Endothelial cell of umbilical vein (primary cell): ENCODE results near the gene ZNF827. TPM values are rescaled to one million over a fixed set of nuclear protein-coding genes. Genes with fewer than 3 reads are reported as not detected.

Experiments used
- BruUV-seq: library from RNA; stranded (reverse); fragments of 400-500 nt; replicated peaks from 2 replicates; lab custom pipeline; 2021; lab: Mats Ljungman, UMichigan
- CTCF ChIA-PET: fragments of 300-600, 350-600 bp; sonication (Branson Sonifier 250); formaldehyde crosslinking; loops from one replicate; lab custom pipeline; 2021; ENCODE audit warnings: antibody characterized with exemption, inconsistent platforms; lab: Charles Lee
- POLR2A ChIA-PET: fragments of 300-600, 350-600 bp; sonication (Branson Sonifier 250); formaldehyde crosslinking; loops from one replicate; lab custom pipeline; 2021; ENCODE audit warnings: antibody characterized with exemption, inconsistent platforms; lab: Charles Lee
- DNase-seq: peaks from one replicate; pipeline ENCODE4 v3.0.0-alpha.2; 2011; ENCODE audit warnings: low read depth, low spot score
- FAIRE-seq: peaks from 2 replicates; lab custom pipeline; 2011; peaks lifted over from hg19 to GRCh38; lab: Jason Lieb, UNC
- H2AFZ ChIP-seq: 2 replicates; pipeline ENCODE4 v1.6.0; 2012; ENCODE audit warnings: low read depth, low read length, control low read depth, inconsistent platforms
- H3K27ac ChIP-seq: 2 replicates; pipeline ENCODE4 v1.5.1; 2011; ENCODE audit warnings: low read depth, mild to moderate bottlenecking, control low read depth, low read length, moderate library complexity; ENCODE audit not compliant: insufficient read depth
- H3K27me3 ChIP-seq, 2 experiments: 2 replicates each; pipeline versions ENCODE4 v1.6.0 to v1.6.1; 2011; ENCODE audit warnings: low read length in 2 of 2, mixed read lengths in 1 of 2; ENCODE audit not compliant: control insufficient read depth in 2 of 2, insufficient read depth in 2 of 2
- H3K36me3 ChIP-seq, 2 experiments: 2 replicates in 1 of 2; 3 replicates in 1 of 2; pipeline ENCODE4 v1.5.1; 2011; ENCODE audit warnings: low read length in 2 of 2, mild to moderate bottlenecking in 1 of 2, moderate library complexity in 1 of 2; ENCODE audit not compliant: control insufficient read depth in 2 of 2, insufficient read depth in 2 of 2; ENCODE audit errors: extremely low read depth in 1 of 2
- H3K4me1 ChIP-seq: 3 replicates; pipeline ENCODE4 v1.5.1; 2011; ENCODE audit warnings: mild to moderate bottlenecking, low read length; ENCODE audit not compliant: control insufficient read depth, insufficient read depth; ENCODE audit errors: extremely low read depth
- H3K4me2 ChIP-seq: 2 replicates; pipeline ENCODE4 v1.6.1; 2011; ENCODE audit warnings: low read length, control low read depth, mixed read lengths; ENCODE audit not compliant: insufficient read depth
- H3K4me3 ChIP-seq, 3 experiments: fragments of 200-600 bp in 1 of 3; sonication (generic), shearing (Covaris generic) in 1 of 3; replicated peaks in 1 of 3; 2 replicates each; pipeline ENCODE4 v1.5.1; 2011 to 2016; ENCODE audit warnings: control low read depth in 3 of 3, low read length in 3 of 3, mild to moderate bottlenecking in 2 of 3, inconsistent platforms in 1 of 3, low read depth in 1 of 3, moderate library complexity in 1 of 3; ENCODE audit not compliant: insufficient read depth in 1 of 3
- H3K79me2 ChIP-seq: 2 replicates; pipeline ENCODE4 v1.6.0; 2012; ENCODE audit warnings: low read length, inconsistent platforms; ENCODE audit not compliant: control insufficient read depth, insufficient read depth
- H3K9ac ChIP-seq: replicated peaks from 2 replicates; pipeline ENCODE3; 2011; ENCODE audit warnings: low read length, control low read depth; ENCODE audit not compliant: insufficient read depth; ENCODE audit errors: extremely low read depth
- H3K9me1 ChIP-seq: replicated peaks from 3 replicates; pipeline ENCODE4 v1.6.0; 2011; ENCODE audit warnings: mild to moderate bottlenecking, low read length; ENCODE audit not compliant: control insufficient read depth, insufficient read depth; ENCODE audit errors: extremely low read depth
- H3K9me3 ChIP-seq: replicated peaks from 2 replicates; pipeline ENCODE4 v1.5.1; 2012; ENCODE audit warnings: low read length, inconsistent platforms; ENCODE audit not compliant: control insufficient read depth, insufficient read depth
- H4K20me1 ChIP-seq: replicated peaks from 2 replicates; pipeline ENCODE3; 2011; ENCODE audit warnings: mild to moderate bottlenecking, low read length; ENCODE audit not compliant: control insufficient read depth, insufficient read depth; ENCODE audit errors: extremely low read depth
- EZH2 ChIP-seq: IDR thresholded peaks from 2 replicates; pipeline ENCODE4 v1.6.1; 2012; ENCODE audit warnings: borderline replicate concordance, low read depth, mild to moderate bottlenecking, moderate library complexity, low read length, inconsistent platforms; ENCODE audit not compliant: severe bottlenecking
- FOS ChIP-seq: IDR thresholded peaks from 2 replicates; pipeline ENCODE4 v1.6.1; 2011; ENCODE audit warnings: mild to moderate bottlenecking, low read length, moderate library complexity, borderline replicate concordance; ENCODE audit not compliant: insufficient read depth
- GATA2 ChIP-seq: IDR thresholded peaks from 2 replicates; pipeline ENCODE4 v1.7.0; 2011; ENCODE audit warnings: low read depth, mild to moderate bottlenecking, moderate library complexity, mixed read lengths, low read length; ENCODE audit not compliant: insufficient read length, insufficient read depth
- JUN ChIP-seq: IDR thresholded peaks from 2 replicates; pipeline ENCODE4 v1.6.1; 2011; ENCODE audit warnings: borderline replicate concordance, low read depth; ENCODE audit not compliant: insufficient read length, insufficient read depth
- MYC ChIP-seq: IDR thresholded peaks from one replicate; pipeline ENCODE4 v1.6.1; 2011; ENCODE audit warnings: mild to moderate bottlenecking, low read depth, low read length
- POLR2A ChIP-seq: IDR thresholded peaks from 2 replicates; pipeline ENCODE4 v1.6.1; 2012; ENCODE audit warnings: low read depth, mild to moderate bottlenecking, control low read depth, low read length
- POLR2AphosphoS5 ChIP-seq: IDR thresholded peaks from 2 replicates; pipeline ENCODE4 v1.6.1; 2012; ENCODE audit warnings: low read depth, mild to moderate bottlenecking, control low read depth, low read length, moderate library complexity; ENCODE audit not compliant: insufficient read depth
- dilution Hi-C: fragments of 300-500 bp; cut with MboI; formaldehyde crosslinking; loops from one replicate; pipeline ENCODE4 v1.15.0; 2019; ENCODE audit warnings: low sequenced_read_pairs; ENCODE audit not compliant: extremely low pct_ligation_motif_present
- intact Hi-C: fragments of 100-400 bp; cut with micrococcal nuclease; formaldehyde crosslinking; loops from one replicate; pipeline ENCODE4 v1.10.0; 2022
- polyA plus RNA-seq, 4 experiments: library from polyadenylated mRNA; depleted of rRNA in 3 of 4; stranded (reverse) in 3 of 4; unstranded in 1 of 4; fragments of >200 nt; gene quantifications; 2 replicates each; pipeline versions ENCODE4 v1.2.1 to v1.2.3, GENCODE V29; 2011 to 2012; ENCODE audit warnings: missing spikeins in 1 of 4
- total RNA-seq: library from RNA; stranded (reverse); gene quantifications from 2 replicates; pipeline ENCODE4 v1.2.3, GENCODE V29; 2021
- TF ChIP-seq, protein P1 (sequence below): IDR thresholded peaks from 2 replicates; pipeline ENCODE4 v1.6.1; 2011; ENCODE audit not compliant: insufficient read depth, insufficient read length
- TF ChIP-seq, protein P2 (sequence below), 2 donors: IDR thresholded peaks; 1 replicate in 1 of 2; 2 replicates in 1 of 2; pipeline ENCODE4 v1.5.1; 2011; ENCODE audit warnings: low read length in 2 of 2, mild to moderate bottlenecking in 2 of 2, moderate library complexity in 2 of 2, control low read depth in 1 of 2, inconsistent platforms in 1 of 2, low read depth in 1 of 2; ENCODE audit not compliant: insufficient read depth in 1 of 2; ENCODE audit errors: extremely low read depth in 1 of 2

ZNF827 gene
- total and polyA plus RNA-seq, 2 donors (not counting 3 experiments of a cell fraction or from before 2014, with no cell fraction given) = 16.9 to 23.7 TPM

DNA sequence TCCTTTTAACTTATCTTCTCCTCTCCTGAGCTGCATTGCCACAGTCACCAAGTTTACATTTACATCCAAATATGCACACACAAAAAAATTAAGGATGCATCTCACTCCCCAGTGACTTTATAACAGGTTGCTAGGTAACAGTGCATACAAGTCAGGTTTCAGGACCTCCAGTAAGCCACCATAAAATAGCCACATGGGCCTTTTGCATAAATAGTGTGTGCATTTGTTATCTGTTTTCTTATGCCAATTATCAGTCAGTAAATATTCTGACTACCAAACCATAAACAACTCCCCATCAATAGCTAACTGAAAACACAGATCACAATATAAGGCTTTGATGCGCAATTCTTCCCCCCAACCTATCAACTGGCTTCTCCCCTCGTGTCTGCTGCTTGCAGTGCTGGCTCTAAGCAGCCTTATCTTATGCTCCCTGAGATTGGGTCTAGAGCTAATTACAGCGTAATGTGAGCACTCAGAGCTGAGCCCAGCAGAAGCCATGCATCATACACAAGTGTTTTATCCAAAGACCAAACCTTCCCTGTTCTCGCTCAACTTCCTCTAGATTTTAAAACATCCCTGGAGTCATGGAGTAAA, 55.4 kb downstream of the ZNF827 start:
- Histone ChIP-seq H3K27ac (no peak overlapping the region), H3K79me2 (no peaks in the 10 kb centered on the region), H3K36me3 (peaks cover 0 to 6% of the 10 kb centered on the region in 2 experiments), H3K9me3 (no peaks in the 10 kb centered on the region), H3K9ac (no peak overlapping the region), H3K27me3 (no peaks in the 10 kb centered on the region), H4K20me1 (no peaks in the 10 kb centered on the region), H3K9me1 (no peaks in the 10 kb centered on the region), H3K4me2 (no peak overlapping the region), H3K4me1 (peaks cover 12% of the 10 kb centered on the region), H3K4me3 (no peak overlapping the region), H2AFZ (no peak overlapping the region)
- DNase-seq = no peak
- peak; percentile 44 for FAIRE-seq
- intact Hi-C loops (no loop called here), dilution Hi-C loops (no loop called here)
- ChIA-PET CTCF (interaction anchor here (1.1 kb wide), 1 partner anchor 53 kb away, joined by 3 read pairs; no protein-coding TSS in a partner anchor), POLR2A (no interaction called here)
- TF ChIP-seq MYC (no peak), FOS (no peak), EZH2 (no peak), JUN (no peak), POLR2AphosphoS5 (no peak), GATA2 (no peak), POLR2A (no peak)
- TF ChIP-seq, protein P1, sequence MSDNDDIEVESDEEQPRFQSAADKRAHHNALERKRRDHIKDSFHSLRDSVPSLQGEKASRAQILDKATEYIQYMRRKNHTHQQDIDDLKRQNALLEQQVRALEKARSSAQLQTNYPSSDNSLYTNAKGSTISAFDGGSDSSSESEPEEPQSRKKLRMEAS = no peak
- TF ChIP-seq, protein P2, sequence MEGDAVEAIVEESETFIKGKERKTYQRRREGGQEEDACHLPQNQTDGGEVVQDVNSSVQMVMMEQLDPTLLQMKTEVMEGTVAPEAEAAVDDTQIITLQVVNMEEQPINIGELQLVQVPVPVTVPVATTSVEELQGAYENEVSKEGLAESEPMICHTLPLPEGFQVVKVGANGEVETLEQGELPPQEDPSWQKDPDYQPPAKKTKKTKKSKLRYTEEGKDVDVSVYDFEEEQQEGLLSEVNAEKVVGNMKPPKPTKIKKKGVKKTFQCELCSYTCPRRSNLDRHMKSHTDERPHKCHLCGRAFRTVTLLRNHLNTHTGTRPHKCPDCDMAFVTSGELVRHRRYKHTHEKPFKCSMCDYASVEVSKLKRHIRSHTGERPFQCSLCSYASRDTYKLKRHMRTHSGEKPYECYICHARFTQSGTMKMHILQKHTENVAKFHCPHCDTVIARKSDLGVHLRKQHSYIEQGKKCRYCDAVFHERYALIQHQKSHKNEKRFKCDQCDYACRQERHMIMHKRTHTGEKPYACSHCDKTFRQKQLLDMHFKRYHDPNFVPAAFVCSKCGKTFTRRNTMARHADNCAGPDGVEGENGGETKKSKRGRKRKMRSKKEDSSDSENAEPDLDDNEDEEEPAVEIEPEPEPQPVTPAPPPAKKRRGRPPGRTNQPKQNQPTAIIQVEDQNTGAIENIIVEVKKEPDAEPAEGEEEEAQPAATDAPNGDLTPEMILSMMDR (IDR thresholded peaks at IDR 0.05; ENCODE audit: extremely low read depth in 1 of 2, insufficient read depth in 1 of 2, low read depth in 1 of 2, low read length in 2 of 2) = no peak
- no TSS peak for BruUV-seq
